ENCODE data around the gene AXDND1.

GRCh38 chr1:179490611-179491010 is 124.8 kb downstream of the AXDND1 start:
- TF ChIP-seq TOX (CRISPR knock-in tag; IDR thresholded peaks at IDR 0.05; ENCODE audit: borderline replicate concordance) (no peak), POU6F1 (CRISPR knock-in tag; IDR thresholded peaks at IDR 0.05; ENCODE audit: borderline replicate concordance, low read depth) (no peak), ZC3H10 (CRISPR knock-in tag; IDR thresholded peaks at IDR 0.05) (no peak), TSHZ2 (CRISPR knock-in tag; IDR thresholded peaks at IDR 0.05) (no peak), PPARA (CRISPR knock-in tag; IDR thresholded peaks at IDR 0.05; ENCODE audit: borderline replicate concordance) (no peak)

Measured in SK-N-SH treated with all-trans-retinoic acid at 6 μM for 48 hours (cell line).